ENCODE measurements around the gene RRAGA.
"Not testable (repeated sequence)": the region's sequence is repeated elsewhere in the genome, so short reads cannot be mapped to it uniquely, and the experiment has no call there.

RRAGA gene

GRCh38 chr9:19085295-19085694 lies 36.1 kb downstream of the RRAGA start:
- DNase-seq (ENCODE audit: low read depth, low spot score): no peak

GRCh38 chr9:19087106-19088000 lies 38.1 kb downstream of the RRAGA start:
- DNase-seq (ENCODE audit: low read depth, low spot score): no peak

- not testable (repeated sequence) for DNase-seq (ENCODE audit: low read depth, low spot score)
These were observed 48.2 kb downstream of the RRAGA start for GRCh38 chr9:19097431-19097830.
